K562 (cell line): ENCODE results near the gene USF2. TPM values are rescaled to one million over a fixed set of nuclear protein-coding genes. Genes with fewer than 3 reads are reported as not detected.
A peak's percentile ranks its signal among the peaks of the same experiment; 100 is the strongest.

Source experiments
- CBX3 ChIP-seq, 2 experiments: IDR thresholded peaks; 1 replicate in 1 of 2; 2 replicates in 1 of 2; pipeline ENCODE4 v1.6.1; 2012; ENCODE audit warnings: inconsistent platforms in 2 of 2, low read length in 2 of 2, borderline replicate concordance in 1 of 2, control low read depth in 1 of 2
- HDGF ChIP-seq: fragments of 450-650 bp; IDR thresholded peaks from 2 replicates; pipeline ENCODE4 v1.6.1; 2016
- HNRNPLL ChIP-seq: fragments of 200-400 bp; formaldehyde crosslinking; IDR thresholded peaks from 2 replicates; pipeline ENCODE4 v1.6.1; 2017; ENCODE audit warnings: low read length, low read depth, mild to moderate bottlenecking; ENCODE audit not compliant: poor library complexity, severe bottlenecking
- JUND ChIP-seq, 2 experiments: IDR thresholded peaks; 2 replicates in 1 of 2; 3 replicates in 1 of 2; pipeline ENCODE4 v1.6.1; 2011; ENCODE audit warnings: borderline replicate concordance in 2 of 2, low read depth in 2 of 2, low read length in 2 of 2, improper control_type of control experiment in 1 of 2, missing biosample characterization in 1 of 2, missing genetic modification characterization in 1 of 2, missing genetic modification reagents in 1 of 2
- LCOR ChIP-seq: sonication (generic); formaldehyde crosslinking; IDR thresholded peaks from 2 replicates; pipeline ENCODE4 v1.8.0; 2022; ENCODE audit warnings: mild to moderate bottlenecking, missing genetic modification reagents
- NCOA4 ChIP-seq: fragments of 450-650 bp; IDR thresholded peaks from 2 replicates; pipeline ENCODE4 v1.6.1; 2018; ENCODE audit warnings: mild to moderate bottlenecking; ENCODE audit not compliant: partially characterized antibody
- NCOR1 ChIP-seq: fragments of 450-650 bp; IDR thresholded peaks from 2 replicates; pipeline ENCODE4 v1.6.1; 2016; ENCODE audit warnings: mild to moderate bottlenecking, moderate library complexity
- NFXL1 ChIP-seq: fragments of 450-650 bp; formaldehyde crosslinking; IDR thresholded peaks from 2 replicates; pipeline ENCODE4 v1.4.0; 2021; ENCODE audit warnings: mild to moderate bottlenecking
- TAF7 ChIP-seq: fragments of 450-650 bp; IDR thresholded peaks from 2 replicates; pipeline ENCODE4 v1.6.1; 2016; ENCODE audit warnings: missing genetic modification characterization, missing compliant biosample characterization
- U2AF1 ChIP-seq: fragments of 200-400 bp; formaldehyde crosslinking; optimal IDR thresholded peaks from 2 replicates; pipeline ENCODE3; 2017; ENCODE audit warnings: mild to moderate bottlenecking, low read depth, low read length, moderate library complexity
- ZNF263 ChIP-seq: sonication (generic); formaldehyde crosslinking; IDR thresholded peaks from 2 replicates; pipeline ENCODE4 v1.8.0; 2022; ENCODE audit warnings: mild to moderate bottlenecking, missing genetic modification reagents, borderline replicate concordance
- ZNF354B ChIP-seq: fragments of 250-450 bp; sonication (Bioruptor Pico); IDR thresholded peaks from 2 replicates; pipeline ENCODE4 v1.4.0; 2020
- ZNF785 ChIP-seq: fragments of 250-450 bp; sonication (Bioruptor Pico); IDR thresholded peaks from 2 replicates; pipeline ENCODE4 v1.4.0; 2020; ENCODE audit warnings: mild to moderate bottlenecking
- polyA plus RNA-seq, 8 experiments: library from polyadenylated mRNA; depleted of rRNA in 4 of 8; stranded (reverse) in 5 of 8; unstranded in 3 of 8; fragments of >200 nt; fragmentation: Nextera tagmentation in 2 of 8; fragmentation: Illumina TruSeq in 1 of 8; extraction: Ambion mirVana in 2 of 8; extraction: Trizol in 1 of 8; gene quantifications; 2 replicates each; pipeline versions ENCODE4 v1.2.1 to v1.2.3, GENCODE V29; 2011 to 2014; ENCODE audit warnings: inconsistent platforms in 1 of 8, missing spikeins in 1 of 8
- total RNA-seq, 7 experiments: library from RNA; depleted of rRNA in 6 of 7; stranded (reverse); fragments of >200 nt in 6 of 7; fragmentation: Illumina TruSeq in 2 of 7; extraction: Trizol in 2 of 7; gene quantifications; 2 replicates each; pipeline versions ENCODE4 v1.2.1 to v1.2.3, GENCODE V29; 2011 to 2021; ENCODE audit warnings: low replicate concordance in 1 of 7
- TF ChIP-seq, protein P1 (sequence below): fragments of 250-450 bp; sonication (Bioruptor Pico); IDR thresholded peaks from 2 replicates; pipeline ENCODE4 v1.5.0; 2021; ENCODE audit warnings: mild to moderate bottlenecking, moderate library complexity
- TF ChIP-seq, protein P2 (sequence below): fragments of 250-450 bp; sonication (Bioruptor Pico); IDR thresholded peaks from 2 replicates; pipeline ENCODE4 v1.5.0; 2020; ENCODE audit warnings: mild to moderate bottlenecking
- TF ChIP-seq, protein P3 (sequence below): fragments of 450-650 bp; formaldehyde crosslinking; conservative IDR thresholded peaks from 2 replicates; pipeline ENCODE4 v1.4.0; 2022; ENCODE audit warnings: mild to moderate bottlenecking, missing genetic modification characterization
- TF ChIP-seq, protein P4 (sequence below): fragments of 450-650 bp; IDR thresholded peaks from 2 replicates; pipeline ENCODE4 v1.6.1; 2016; ENCODE audit warnings: borderline replicate concordance
- TF ChIP-seq, protein P5 (sequence below): sonication (generic); formaldehyde crosslinking; IDR thresholded peaks from 2 replicates; pipeline ENCODE4 v1.8.1; 2022; ENCODE audit warnings: missing genetic modification reagents

The USF2 gene
- total and polyA plus RNA-seq, 9 of the 15 experiments (the other 6 are each of a cell fraction or from before 2014, with no cell fraction given) = 0.27 to 93.7 (median 58.4) TPM

DNA sequence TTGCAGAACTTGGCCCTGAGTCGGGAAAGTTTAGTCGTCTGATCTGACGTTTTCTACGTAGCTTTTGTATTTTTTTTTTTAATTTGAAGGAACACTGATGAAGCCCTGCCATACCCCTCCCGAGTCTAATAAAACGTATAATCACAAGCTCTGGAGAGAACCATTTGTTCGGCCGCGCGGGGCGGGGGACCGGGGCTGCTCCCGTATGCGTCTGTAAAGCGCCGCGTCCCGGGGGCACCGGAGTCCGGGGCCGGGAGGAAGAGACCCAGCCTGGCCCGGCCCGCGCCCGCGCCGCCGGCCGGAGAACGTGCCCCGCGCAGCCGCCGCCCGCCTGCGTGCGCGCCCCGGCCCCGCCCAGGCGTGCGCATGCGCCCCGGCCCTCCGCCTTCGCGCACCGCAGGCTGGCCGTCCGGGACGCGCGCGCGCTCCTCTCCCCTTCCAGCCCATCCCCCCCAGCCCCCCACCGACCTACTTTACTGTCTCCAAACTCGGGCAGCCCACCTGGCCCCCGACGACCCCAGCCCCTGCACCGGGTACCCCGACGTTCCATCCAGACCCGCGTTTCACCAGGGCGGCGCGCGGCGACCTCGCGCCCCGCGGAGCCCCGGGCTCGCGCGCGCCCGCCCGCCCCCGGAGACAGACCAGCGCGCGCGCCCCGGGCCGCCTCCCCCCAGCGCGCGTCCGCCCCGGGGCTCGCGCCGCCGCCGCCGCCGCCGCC, 785 bp upstream of the USF2 start (continued):
- TF ChIP-seq, protein P1, sequence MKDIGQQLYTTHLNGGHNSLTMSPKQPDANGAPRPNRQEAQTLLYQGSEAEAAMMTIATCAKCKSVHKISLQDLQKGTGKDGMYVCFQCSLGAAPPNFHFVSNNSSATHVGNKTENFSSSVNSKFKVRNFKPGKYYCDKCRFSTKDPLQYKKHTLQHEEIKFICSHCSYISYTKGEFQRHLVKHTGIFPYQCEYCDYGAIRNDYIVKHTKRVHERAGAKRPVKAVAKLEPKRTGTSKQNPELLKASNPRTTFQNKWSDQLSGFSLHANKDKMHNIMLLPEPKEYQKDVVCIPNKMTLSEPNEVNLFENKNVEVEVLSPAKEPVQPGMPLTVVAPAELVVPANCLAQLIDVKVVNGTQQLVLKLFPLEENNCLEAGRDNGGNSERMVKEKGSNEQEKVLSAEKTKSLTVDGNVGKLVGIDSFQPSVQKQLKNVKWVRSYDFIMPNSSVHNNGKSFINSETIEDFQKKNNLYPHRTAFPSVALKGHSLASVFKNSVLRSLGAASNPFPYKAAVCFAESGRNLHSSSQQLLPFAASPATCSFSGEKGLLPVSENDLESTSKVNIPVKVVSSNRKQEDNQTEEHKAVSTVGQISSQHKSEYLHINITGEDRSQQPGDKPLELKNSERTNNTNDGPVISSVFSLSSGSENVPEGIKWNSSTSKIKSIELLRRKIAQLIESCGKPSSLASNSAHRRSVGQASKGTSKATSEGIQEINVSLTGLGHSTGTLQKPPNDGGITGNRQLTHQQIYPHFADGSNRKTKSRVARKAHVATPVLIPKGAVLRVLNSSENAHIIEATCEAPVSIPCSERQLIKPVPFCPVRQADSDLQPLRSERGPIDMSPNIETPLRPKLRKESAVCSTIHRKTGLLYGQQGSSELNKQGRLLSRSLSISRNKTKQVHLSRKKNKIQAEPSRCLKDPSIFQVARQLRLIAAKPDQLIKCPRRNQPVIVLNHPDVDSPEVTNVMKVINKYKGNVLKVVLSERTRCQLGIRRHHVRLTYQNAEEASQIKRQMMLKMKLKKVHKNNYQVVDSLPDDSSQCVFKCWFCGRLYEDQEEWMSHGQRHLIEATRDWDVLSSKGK = no peak
- no peak for TF ChIP-seq JUND (IDR thresholded peaks at IDR 0.05; ENCODE audit: borderline replicate concordance, low read depth, low read length)
- TF ChIP-seq JUND (tag; IDR thresholded peaks at IDR 0.05; ENCODE audit: borderline replicate concordance, low read depth, low read length) = no peak
- TF ChIP-seq HDGF = 0 out of 2 replicates have a peak, but pooled peaks have one; percentile 43
- TF ChIP-seq, protein P2, sequence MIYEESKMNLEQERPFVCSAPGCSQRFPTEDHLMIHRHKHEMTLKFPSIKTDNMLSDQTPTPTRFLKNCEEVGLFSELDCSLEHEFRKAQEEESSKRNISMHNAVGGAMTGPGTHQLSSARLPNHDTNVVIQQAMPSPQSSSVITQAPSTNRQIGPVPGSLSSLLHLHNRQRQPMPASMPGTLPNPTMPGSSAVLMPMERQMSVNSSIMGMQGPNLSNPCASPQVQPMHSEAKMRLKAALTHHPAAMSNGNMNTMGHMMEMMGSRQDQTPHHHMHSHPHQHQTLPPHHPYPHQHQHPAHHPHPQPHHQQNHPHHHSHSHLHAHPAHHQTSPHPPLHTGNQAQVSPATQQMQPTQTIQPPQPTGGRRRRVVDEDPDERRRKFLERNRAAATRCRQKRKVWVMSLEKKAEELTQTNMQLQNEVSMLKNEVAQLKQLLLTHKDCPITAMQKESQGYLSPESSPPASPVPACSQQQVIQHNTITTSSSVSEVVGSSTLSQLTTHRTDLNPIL (CRISPR knock-in tag) = no peak
- no peak for TF ChIP-seq CBX3 (IDR thresholded peaks at IDR 0.05; ENCODE audit: borderline replicate concordance in 1 of 2, low read length in 2 of 2)
- TF ChIP-seq, protein P3, sequence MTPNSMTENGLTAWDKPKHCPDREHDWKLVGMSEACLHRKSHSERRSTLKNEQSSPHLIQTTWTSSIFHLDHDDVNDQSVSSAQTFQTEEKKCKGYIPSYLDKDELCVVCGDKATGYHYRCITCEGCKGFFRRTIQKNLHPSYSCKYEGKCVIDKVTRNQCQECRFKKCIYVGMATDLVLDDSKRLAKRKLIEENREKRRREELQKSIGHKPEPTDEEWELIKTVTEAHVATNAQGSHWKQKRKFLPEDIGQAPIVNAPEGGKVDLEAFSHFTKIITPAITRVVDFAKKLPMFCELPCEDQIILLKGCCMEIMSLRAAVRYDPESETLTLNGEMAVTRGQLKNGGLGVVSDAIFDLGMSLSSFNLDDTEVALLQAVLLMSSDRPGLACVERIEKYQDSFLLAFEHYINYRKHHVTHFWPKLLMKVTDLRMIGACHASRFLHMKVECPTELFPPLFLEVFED = no peak
- TF ChIP-seq ZNF263 (CRISPR knock-in tag) = no peak
- TF ChIP-seq NFXL1 (CRISPR knock-in tag) = no peak
- no peak for TF ChIP-seq ZNF785 (CRISPR knock-in tag)
- TF ChIP-seq ZNF354B (CRISPR knock-in tag) = no peak
- TF ChIP-seq NCOR1 = no peak
- TF ChIP-seq, protein P4, sequence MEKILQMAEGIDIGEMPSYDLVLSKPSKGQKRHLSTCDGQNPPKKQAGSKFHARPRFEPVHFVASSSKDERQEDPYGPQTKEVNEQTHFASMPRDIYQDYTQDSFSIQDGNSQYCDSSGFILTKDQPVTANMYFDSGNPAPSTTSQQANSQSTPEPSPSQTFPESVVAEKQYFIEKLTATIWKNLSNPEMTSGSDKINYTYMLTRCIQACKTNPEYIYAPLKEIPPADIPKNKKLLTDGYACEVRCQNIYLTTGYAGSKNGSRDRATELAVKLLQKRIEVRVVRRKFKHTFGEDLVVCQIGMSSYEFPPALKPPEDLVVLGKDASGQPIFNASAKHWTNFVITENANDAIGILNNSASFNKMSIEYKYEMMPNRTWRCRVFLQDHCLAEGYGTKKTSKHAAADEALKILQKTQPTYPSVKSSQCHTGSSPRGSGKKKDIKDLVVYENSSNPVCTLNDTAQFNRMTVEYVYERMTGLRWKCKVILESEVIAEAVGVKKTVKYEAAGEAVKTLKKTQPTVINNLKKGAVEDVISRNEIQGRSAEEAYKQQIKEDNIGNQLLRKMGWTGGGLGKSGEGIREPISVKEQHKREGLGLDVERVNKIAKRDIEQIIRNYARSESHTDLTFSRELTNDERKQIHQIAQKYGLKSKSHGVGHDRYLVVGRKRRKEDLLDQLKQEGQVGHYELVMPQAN = no peak; the same call in 1 of the 2 replicates
- no peak for TF ChIP-seq HNRNPLL
- TF ChIP-seq TAF7 (tag) = no peak
- no peak for TF ChIP-seq LCOR
- TF ChIP-seq, protein P5, sequence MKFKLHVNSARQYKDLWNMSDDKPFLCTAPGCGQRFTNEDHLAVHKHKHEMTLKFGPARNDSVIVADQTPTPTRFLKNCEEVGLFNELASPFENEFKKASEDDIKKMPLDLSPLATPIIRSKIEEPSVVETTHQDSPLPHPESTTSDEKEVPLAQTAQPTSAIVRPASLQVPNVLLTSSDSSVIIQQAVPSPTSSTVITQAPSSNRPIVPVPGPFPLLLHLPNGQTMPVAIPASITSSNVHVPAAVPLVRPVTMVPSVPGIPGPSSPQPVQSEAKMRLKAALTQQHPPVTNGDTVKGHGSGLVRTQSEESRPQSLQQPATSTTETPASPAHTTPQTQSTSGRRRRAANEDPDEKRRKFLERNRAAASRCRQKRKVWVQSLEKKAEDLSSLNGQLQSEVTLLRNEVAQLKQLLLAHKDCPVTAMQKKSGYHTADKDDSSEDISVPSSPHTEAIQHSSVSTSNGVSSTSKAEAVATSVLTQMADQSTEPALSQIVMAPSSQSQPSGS = no peak
- no peak for TF ChIP-seq NCOA4
- no peak for TF ChIP-seq U2AF1
